ENCODE measurements around the gene LHPP.

Gene LHPP

DNA sequence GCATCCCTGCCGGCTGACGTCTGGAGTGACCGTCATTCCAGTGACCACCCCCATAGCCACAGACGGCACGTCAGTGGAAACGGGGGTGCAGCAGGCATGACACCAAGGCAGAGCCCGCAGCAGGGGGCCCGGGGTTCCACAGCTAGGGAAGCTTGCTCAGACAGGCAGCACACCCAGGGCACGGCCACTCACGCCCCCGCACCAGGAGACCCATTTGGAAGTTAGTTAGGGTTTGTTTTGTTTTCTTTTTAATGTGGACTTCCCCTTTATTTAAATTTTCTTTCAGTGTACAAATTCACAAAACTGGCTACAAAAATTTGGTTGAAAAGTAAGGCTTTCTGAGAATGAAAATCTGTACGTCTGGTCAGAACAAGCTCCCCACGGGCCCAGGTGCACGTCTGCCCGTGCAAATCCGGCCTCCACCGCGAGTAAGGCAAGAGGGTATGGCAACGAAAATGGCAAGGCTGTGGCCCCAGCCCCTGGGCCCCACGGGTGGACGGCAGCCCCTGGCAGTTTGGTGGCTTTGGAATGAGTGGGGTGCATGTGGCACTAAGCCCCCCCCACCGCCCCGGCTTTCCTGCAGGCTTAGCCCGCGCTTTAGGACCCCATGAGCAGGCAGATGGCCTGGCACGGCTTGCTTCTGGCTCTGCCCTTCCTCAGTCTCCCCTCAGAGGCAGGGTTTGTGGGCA lies 158.3 kb downstream of the LHPP start:
- Histone ChIP-seq H3K36me3 (replicated peaks) (no peaks in the 10 kb centered on the region), H3K27ac (no peak overlapping the region), H3K4me3 (ENCODE audit: low read depth, low read length) (no peak overlapping the region), H3K27me3 (replicated peaks) (no peaks in the 10 kb centered on the region)
- in situ Hi-C loops (cut with HindIII; ENCODE audit: low pct_ligation_motif_present, low sequenced_read_pairs) = no loop called here
- TF ChIP-seq, protein P1, sequence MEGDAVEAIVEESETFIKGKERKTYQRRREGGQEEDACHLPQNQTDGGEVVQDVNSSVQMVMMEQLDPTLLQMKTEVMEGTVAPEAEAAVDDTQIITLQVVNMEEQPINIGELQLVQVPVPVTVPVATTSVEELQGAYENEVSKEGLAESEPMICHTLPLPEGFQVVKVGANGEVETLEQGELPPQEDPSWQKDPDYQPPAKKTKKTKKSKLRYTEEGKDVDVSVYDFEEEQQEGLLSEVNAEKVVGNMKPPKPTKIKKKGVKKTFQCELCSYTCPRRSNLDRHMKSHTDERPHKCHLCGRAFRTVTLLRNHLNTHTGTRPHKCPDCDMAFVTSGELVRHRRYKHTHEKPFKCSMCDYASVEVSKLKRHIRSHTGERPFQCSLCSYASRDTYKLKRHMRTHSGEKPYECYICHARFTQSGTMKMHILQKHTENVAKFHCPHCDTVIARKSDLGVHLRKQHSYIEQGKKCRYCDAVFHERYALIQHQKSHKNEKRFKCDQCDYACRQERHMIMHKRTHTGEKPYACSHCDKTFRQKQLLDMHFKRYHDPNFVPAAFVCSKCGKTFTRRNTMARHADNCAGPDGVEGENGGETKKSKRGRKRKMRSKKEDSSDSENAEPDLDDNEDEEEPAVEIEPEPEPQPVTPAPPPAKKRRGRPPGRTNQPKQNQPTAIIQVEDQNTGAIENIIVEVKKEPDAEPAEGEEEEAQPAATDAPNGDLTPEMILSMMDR (IDR thresholded peaks at IDR 0.05; ENCODE audit: low read depth, low read length, missing control alignments) = no peak
- DNase-seq = no peak

GRCh38 chr10:124621637-124622036 lies 160.0 kb downstream of the LHPP start:
- Histone ChIP-seq H3K36me3 (replicated peaks) (no peaks in the 10 kb centered on the region), H3K4me3 (ENCODE audit: low read depth, low read length) (no peak overlapping the region), H3K27me3 (replicated peaks) (no peaks in the 10 kb centered on the region), H3K27ac (no peak overlapping the region)
- TF ChIP-seq, protein P1 (IDR thresholded peaks at IDR 0.05; ENCODE audit: low read depth, low read length, missing control alignments) = no peak
- in situ Hi-C loops (cut with HindIII; ENCODE audit: low pct_ligation_motif_present, low sequenced_read_pairs) = no loop called here
- DNase-seq = no peak

GRCh38 chr10:124622158-124622557 lies 160.5 kb downstream of the LHPP start:
- H3K27me3 ChIP-seq (replicated peaks) = no peaks in the 10 kb centered on the region
- no peak overlapping the region for H3K4me3 ChIP-seq (ENCODE audit: low read depth, low read length)
- H3K27ac ChIP-seq = no peak overlapping the region
- H3K36me3 ChIP-seq (replicated peaks) = no peaks in the 10 kb centered on the region
- TF ChIP-seq, protein P1 (IDR thresholded peaks at IDR 0.05; ENCODE audit: low read depth, low read length, missing control alignments) = no peak
- DNase-seq = no peak
- in situ Hi-C loops (cut with HindIII; ENCODE audit: low pct_ligation_motif_present, low sequenced_read_pairs) = no loop called here

- no peaks in the 10 kb centered on the region for H3K27me3 ChIP-seq (replicated peaks)
- H3K4me3 ChIP-seq (ENCODE audit: low read depth, low read length) = no peak overlapping the region
- in situ Hi-C loops (cut with HindIII; ENCODE audit: low pct_ligation_motif_present, low sequenced_read_pairs) = no loop called here
- no peak for DNase-seq
- TF ChIP-seq, protein P1 (IDR thresholded peaks at IDR 0.05; ENCODE audit: low read depth, low read length, missing control alignments) = no peak
- no peak overlapping the region for H3K27ac ChIP-seq
- no peaks in the 10 kb centered on the region for H3K36me3 ChIP-seq (replicated peaks)
Observed at GRCh38 chr10:124622866-124623536, 161.4 kb downstream of the LHPP start.

GRCh38 chr10:124624006-124624405 lies 162.4 kb downstream of the LHPP start:
- Histone ChIP-seq H3K36me3 (replicated peaks) (no peaks in the 10 kb centered on the region), H3K27me3 (replicated peaks) (no peaks in the 10 kb centered on the region), H3K27ac (no peak overlapping the region), H3K4me3 (ENCODE audit: low read depth, low read length) (no peak overlapping the region)
- DNase-seq = no peak
- TF ChIP-seq, protein P1 (IDR thresholded peaks at IDR 0.05; ENCODE audit: low read depth, low read length, missing control alignments) = no peak
- in situ Hi-C loops (cut with HindIII; ENCODE audit: low pct_ligation_motif_present, low sequenced_read_pairs) = no loop called here
